ENCODE measurements around the gene NUP214. TPM values are rescaled to one million over a fixed set of nuclear protein-coding genes. Genes with fewer than 3 reads are reported as not detected.

The NUP214 gene
- total RNA-seq, 1 experiment from 2014 or later, result 35.5 TPM

DNA sequence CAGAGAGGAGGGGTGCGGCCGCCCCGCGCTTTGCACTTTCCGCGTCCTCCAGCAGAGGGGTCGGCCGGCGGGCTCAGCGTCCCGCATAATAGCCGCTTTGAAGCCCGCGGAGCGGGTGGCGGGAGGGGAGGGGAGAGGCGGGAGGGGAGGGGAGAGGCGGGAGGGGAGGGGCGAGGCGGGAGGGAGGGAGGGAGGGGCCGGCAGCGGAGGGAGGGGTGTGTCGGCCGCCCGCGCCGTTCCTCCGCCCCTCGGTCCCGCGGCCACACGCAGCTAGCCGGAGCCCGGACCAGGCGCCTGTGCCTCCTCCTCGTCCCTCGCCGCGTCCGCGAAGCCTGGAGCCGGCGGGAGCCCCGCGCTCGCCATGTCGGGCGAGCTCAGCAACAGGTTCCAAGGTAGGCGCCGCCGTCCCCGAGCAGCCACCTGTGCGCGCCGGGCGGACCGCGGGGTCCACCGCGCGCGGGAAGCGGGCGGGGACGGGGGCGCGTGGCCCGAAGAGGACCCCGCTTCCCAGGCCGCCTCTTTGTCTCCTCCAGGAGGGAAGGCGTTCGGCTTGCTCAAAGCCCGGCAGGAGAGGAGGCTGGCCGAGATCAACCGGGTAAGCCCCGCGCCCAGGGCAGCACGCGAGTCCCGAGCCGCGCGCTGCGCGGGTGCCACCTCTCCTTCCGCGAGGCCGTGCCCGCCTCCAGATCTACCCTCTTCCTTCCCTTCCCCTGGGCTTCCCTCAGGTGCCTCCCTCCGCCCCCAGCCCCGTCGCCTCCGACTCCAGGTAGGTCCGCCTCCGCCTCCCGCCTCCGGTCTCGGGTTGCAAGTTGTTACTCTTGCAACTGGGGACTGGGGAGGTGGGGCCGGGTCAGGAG is 28.9 kb upstream of the NUP214 start, which contains the start of gene AIF1L:
AIF1L (plus strand) TSS at position 263 of the 857 bp plus-strand sequence; CDS start at position 362, 99 bp downstream.
- Histone ChIP-seq H3K4me2 (ENCODE audit: low read length) (peak within 1 kb of the TSS; percentile 92), H3K9me3 (ENCODE audit: control insufficient read depth in 1 of 2, insufficient read depth in 1 of 2, low read depth in 1 of 2, low read length in 2 of 2) (no peaks in the 10 kb centered on the region), H3K4me1 (ENCODE audit: control insufficient read depth in 1 of 2, insufficient read depth in 2 of 2, low read length in 2 of 2) (peaks cover 14 to 28% of the 10 kb centered on the region in 2 experiments), H3K36me3 (ENCODE audit: control insufficient read depth in 1 of 2, insufficient read depth in 2 of 2, low read length in 2 of 2) (no peaks in the 10 kb centered on the region), H2AFZ (ENCODE audit: low read depth, low read length, poor library complexity, severe bottlenecking) (peak within 1 kb of the TSS; percentile 91), H3K9me2 (ENCODE audit: insufficient read depth) (no peaks in the 10 kb centered on the region), H3K9ac (ENCODE audit: low read length) (peak within 1 kb of the TSS; percentile 74), H3K4me3 (replicated peaks in 1 of 2; ENCODE audit: low read depth in 1 of 2, low read length in 2 of 2) (peak within 1 kb of the TSS; percentile 71 to 72), H3K27me3 (ENCODE audit: insufficient read depth, low read length) (no peaks in the 10 kb centered on the region), H4K20me1 (ENCODE audit: insufficient read depth) (no peaks in the 10 kb centered on the region), H3K27ac (ENCODE audit: low read depth, low read length) (peak within 1 kb of the TSS; percentile 83), H3K79me2 (ENCODE audit: insufficient read depth, low read length) (no peaks in the 10 kb centered on the region; the same call in 1 of the 2 replicates)
- TF ChIP-seq EZH2 (IDR thresholded peaks at IDR 0.05) (no peak), SP1 (IDR thresholded peaks at IDR 0.05; ENCODE audit: low read depth) (no peak), RAD21 (IDR thresholded peaks at IDR 0.05; ENCODE audit: low read depth) (no peak), ATF3 (IDR thresholded peaks at IDR 0.05) (no peak), POLR2AphosphoS5 (IDR thresholded peaks at IDR 0.05; ENCODE audit: low read depth, low read length) (peak; percentile 71), JUND (IDR thresholded peaks at IDR 0.05) (no peak), EGR1 (IDR thresholded peaks at IDR 0.05; ENCODE audit: low read depth) (peak; percentile 78), TCF7L2 (IDR thresholded peaks at IDR 0.05; ENCODE audit: borderline replicate concordance, extremely low read depth, insufficient read depth, insufficient read length) (peak; percentile 44), POLR2A (IDR thresholded peaks at IDR 0.05; ENCODE audit: borderline replicate concordance, extremely low read depth, insufficient read depth, insufficient read length) (no peak), CBX3 (IDR thresholded peaks at IDR 0.05; ENCODE audit: low read depth) (no peak), CEBPB (IDR thresholded peaks at IDR 0.05; ENCODE audit: low read depth) (no peak), REST (IDR thresholded peaks at IDR 0.05; ENCODE audit: low read depth) (no peak), CTCF (IDR thresholded peaks at IDR 0.05 in 2 of 3, conservative IDR thresholded peaks at IDR 0.05 in 1 of 3; ENCODE audit: borderline replicate concordance in 1 of 3, insufficient read depth in 1 of 3, low read depth in 2 of 3, low read length in 2 of 3) (peak in 1 of 3 experiments; percentile 20; a peak in 1 of 6 replicates), ZNF274 (IDR thresholded peaks at IDR 0.05; ENCODE audit: low read depth, low read length) (no peak), FOSL1 (IDR thresholded peaks at IDR 0.05; ENCODE audit: low read depth) (no peak)
- TF ChIP-seq, protein P1, sequence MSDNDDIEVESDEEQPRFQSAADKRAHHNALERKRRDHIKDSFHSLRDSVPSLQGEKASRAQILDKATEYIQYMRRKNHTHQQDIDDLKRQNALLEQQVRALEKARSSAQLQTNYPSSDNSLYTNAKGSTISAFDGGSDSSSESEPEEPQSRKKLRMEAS (IDR thresholded peaks at IDR 0.05), result no peak; the same call in 1 of the 2 replicates
- RAD21 ChIA-PET (ENCODE audit: low non-redundant PET in 1 of 2, low total read pairs in 2 of 2, uncharacterized antibody in 2 of 2, unreplicated experiment in 2 of 2), result no interaction called here
- DNase-seq (ENCODE audit: low read depth, low spot score) (peak; percentile 29), ATAC-seq (peak; percentile 77)
- CTCF ChIA-PET, result no interaction called here
- POLR2A ChIA-PET, result interaction anchor here (1.1 to 1.5 kb wide), 2 partner anchors 9 to 29 kb away, joined by 4 to 7 read pairs; partner anchors contain the start of gene NUP214
- intact Hi-C loops (cut with micrococcal nuclease), result no loop called here
- BruUV-seq (replicated peaks), result no TSS peak
